SK-N-SH treated with all-trans-retinoic acid at 6 μM for 48 hours (cell line): ENCODE data around the gene ENDOV.

ENCODE experiments used
- ATAC-seq: fragments of 200-7000 bp; cut with Tn5 transposase; 3 replicates; pipeline ENCODE4 v1.9.1; 2020; ENCODE audit warnings: mild to moderate bottlenecking, moderate library complexity
- ARNTL ChIP-seq: fragments of 450-650 bp; formaldehyde crosslinking; IDR thresholded peaks from 2 replicates; pipeline ENCODE4 v1.5.0; 2020; ENCODE audit warnings: low read depth, mild to moderate bottlenecking, moderate library complexity, borderline replicate concordance
- CSDC2 ChIP-seq: fragments of 250-450 bp; sonication (Bioruptor Pico); IDR thresholded peaks from 2 replicates; pipeline ENCODE4 v1.5.0; 2020; ENCODE audit warnings: mild to moderate bottlenecking, moderate library complexity
- ESRRG ChIP-seq: fragments of 250-450 bp; sonication (Bioruptor Pico); IDR thresholded peaks from 2 replicates; pipeline ENCODE4 v1.6.1; 2021; ENCODE audit warnings: mild to moderate bottlenecking
- OSR1 ChIP-seq: fragments of 250-450 bp; sonication (Bioruptor Pico); IDR thresholded peaks from 2 replicates; pipeline ENCODE4 v1.8.0; 2022; ENCODE audit warnings: moderate library complexity, mild to moderate bottlenecking, inconsistent platforms
- PATZ1 ChIP-seq: fragments of 250-450 bp; sonication (Bioruptor Pico); IDR thresholded peaks from 2 replicates; pipeline ENCODE4 v1.8.0; 2020; ENCODE audit warnings: mild to moderate bottlenecking, moderate library complexity, borderline replicate concordance
- PPARA ChIP-seq: fragments of 250-450 bp; sonication (Bioruptor Pico); IDR thresholded peaks from 2 replicates; pipeline ENCODE4 v1.5.0; 2020; ENCODE audit warnings: mild to moderate bottlenecking, borderline replicate concordance
- SNAI2 ChIP-seq: fragments of 250-450 bp; sonication (Bioruptor Pico); IDR thresholded peaks from 2 replicates; pipeline ENCODE4 v1.5.0; 2020; ENCODE audit warnings: mild to moderate bottlenecking, moderate library complexity
- TCF4 ChIP-seq: fragments of 250-450 bp; sonication (Bioruptor Pico); IDR thresholded peaks from 2 replicates; pipeline ENCODE4 v1.8.0; 2021; ENCODE audit warnings: mild to moderate bottlenecking, moderate library complexity, borderline replicate concordance
- TOX ChIP-seq: fragments of 250-450 bp; sonication (Bioruptor Pico); IDR thresholded peaks from 2 replicates; pipeline ENCODE4 v1.8.0; 2021; ENCODE audit warnings: mild to moderate bottlenecking, moderate library complexity, borderline replicate concordance
- TSHZ2 ChIP-seq: fragments of 250-450 bp; sonication (Bioruptor Pico); IDR thresholded peaks from 2 replicates; pipeline ENCODE4 v1.5.0; 2020; ENCODE audit warnings: mild to moderate bottlenecking, moderate library complexity
- ZC3H10 ChIP-seq: fragments of 250-450 bp; sonication (Bioruptor Pico); IDR thresholded peaks from 2 replicates; pipeline ENCODE4 v1.5.1; 2021; ENCODE audit warnings: mild to moderate bottlenecking, moderate library complexity
- ZFP3 ChIP-seq: fragments of 250-450 bp; sonication (Bioruptor Pico); IDR thresholded peaks from 2 replicates; pipeline ENCODE4 v1.5.0; 2020; ENCODE audit warnings: mild to moderate bottlenecking, moderate library complexity
- ZNF565 ChIP-seq: fragments of 450-650 bp; formaldehyde crosslinking; conservative IDR thresholded peaks from 2 replicates; pipeline ENCODE4 v1.5.0; 2020; ENCODE audit warnings: low read depth, mild to moderate bottlenecking, moderate library complexity
- ZNF70 ChIP-seq: fragments of 450-650 bp; formaldehyde crosslinking; IDR thresholded peaks from 2 replicates; pipeline ENCODE4 v1.5.0; 2020; ENCODE audit warnings: mild to moderate bottlenecking, moderate library complexity
- ZNF8 ChIP-seq: fragments of 450-650 bp; formaldehyde crosslinking; IDR thresholded peaks from 2 replicates; pipeline ENCODE4 v1.5.0; 2020; ENCODE audit warnings: mild to moderate bottlenecking, moderate library complexity
- TF ChIP-seq, protein P1 (sequence below): fragments of 250-450 bp; sonication (Bioruptor Pico); IDR thresholded peaks from 2 replicates; pipeline ENCODE4 v1.5.1; 2021; ENCODE audit warnings: mild to moderate bottlenecking, moderate library complexity
- TF ChIP-seq, protein P2 (sequence below): fragments of 250-450 bp; sonication (Bioruptor Pico); IDR thresholded peaks from 2 replicates; pipeline ENCODE4 v1.5.1; 2020; ENCODE audit warnings: low read depth, mild to moderate bottlenecking, moderate library complexity
- TF ChIP-seq, protein P3 (sequence below): fragments of 250-450 bp; sonication (Bioruptor Pico); IDR thresholded peaks from 2 replicates; pipeline ENCODE4 v1.8.0; 2021; ENCODE audit warnings: low read depth, mild to moderate bottlenecking, moderate library complexity, borderline replicate concordance

ENDOV gene

DNA sequence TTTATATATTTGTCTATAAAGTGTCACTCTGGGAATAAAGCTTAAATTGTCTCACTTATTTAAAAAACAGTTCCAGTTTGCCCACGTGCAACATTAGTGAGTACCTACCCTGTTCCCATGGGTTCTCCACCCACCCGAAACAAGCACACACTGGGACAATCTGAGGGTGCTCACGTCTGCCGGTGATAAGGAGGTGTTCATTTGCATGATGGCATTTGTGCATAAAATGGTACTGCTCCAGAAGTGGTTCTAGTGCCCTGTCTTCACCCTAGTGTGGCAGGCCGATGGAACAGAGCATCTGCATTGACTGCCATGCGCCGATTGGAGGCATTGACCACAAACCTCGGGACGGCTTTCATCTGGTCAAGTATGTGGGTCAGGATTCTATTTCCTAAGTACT lies 35.6 kb upstream of the ENDOV start:
- TF ChIP-seq, protein P1, sequence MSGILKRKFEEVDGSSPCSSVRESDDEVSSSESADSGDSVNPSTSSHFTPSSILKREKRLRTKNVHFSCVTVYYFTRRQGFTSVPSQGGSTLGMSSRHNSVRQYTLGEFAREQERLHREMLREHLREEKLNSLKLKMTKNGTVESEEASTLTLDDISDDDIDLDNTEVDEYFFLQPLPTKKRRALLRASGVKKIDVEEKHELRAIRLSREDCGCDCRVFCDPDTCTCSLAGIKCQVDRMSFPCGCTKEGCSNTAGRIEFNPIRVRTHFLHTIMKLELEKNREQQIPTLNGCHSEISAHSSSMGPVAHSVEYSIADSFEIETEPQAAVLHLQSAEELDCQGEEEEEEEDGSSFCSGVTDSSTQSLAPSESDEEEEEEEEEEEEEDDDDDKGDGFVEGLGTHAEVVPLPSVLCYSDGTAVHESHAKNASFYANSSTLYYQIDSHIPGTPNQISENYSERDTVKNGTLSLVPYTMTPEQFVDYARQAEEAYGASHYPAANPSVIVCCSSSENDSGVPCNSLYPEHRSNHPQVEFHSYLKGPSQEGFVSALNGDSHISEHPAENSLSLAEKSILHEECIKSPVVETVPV (CRISPR knock-in tag), result no peak
- TF ChIP-seq, protein P2, sequence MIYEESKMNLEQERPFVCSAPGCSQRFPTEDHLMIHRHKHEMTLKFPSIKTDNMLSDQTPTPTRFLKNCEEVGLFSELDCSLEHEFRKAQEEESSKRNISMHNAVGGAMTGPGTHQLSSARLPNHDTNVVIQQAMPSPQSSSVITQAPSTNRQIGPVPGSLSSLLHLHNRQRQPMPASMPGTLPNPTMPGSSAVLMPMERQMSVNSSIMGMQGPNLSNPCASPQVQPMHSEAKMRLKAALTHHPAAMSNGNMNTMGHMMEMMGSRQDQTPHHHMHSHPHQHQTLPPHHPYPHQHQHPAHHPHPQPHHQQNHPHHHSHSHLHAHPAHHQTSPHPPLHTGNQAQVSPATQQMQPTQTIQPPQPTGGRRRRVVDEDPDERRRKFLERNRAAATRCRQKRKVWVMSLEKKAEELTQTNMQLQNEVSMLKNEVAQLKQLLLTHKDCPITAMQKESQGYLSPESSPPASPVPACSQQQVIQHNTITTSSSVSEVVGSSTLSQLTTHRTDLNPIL (CRISPR knock-in tag), result no peak
- TF ChIP-seq TSHZ2 (CRISPR knock-in tag), result no peak
- TF ChIP-seq ZNF8 (CRISPR knock-in tag), result no peak
- TF ChIP-seq, protein P3, sequence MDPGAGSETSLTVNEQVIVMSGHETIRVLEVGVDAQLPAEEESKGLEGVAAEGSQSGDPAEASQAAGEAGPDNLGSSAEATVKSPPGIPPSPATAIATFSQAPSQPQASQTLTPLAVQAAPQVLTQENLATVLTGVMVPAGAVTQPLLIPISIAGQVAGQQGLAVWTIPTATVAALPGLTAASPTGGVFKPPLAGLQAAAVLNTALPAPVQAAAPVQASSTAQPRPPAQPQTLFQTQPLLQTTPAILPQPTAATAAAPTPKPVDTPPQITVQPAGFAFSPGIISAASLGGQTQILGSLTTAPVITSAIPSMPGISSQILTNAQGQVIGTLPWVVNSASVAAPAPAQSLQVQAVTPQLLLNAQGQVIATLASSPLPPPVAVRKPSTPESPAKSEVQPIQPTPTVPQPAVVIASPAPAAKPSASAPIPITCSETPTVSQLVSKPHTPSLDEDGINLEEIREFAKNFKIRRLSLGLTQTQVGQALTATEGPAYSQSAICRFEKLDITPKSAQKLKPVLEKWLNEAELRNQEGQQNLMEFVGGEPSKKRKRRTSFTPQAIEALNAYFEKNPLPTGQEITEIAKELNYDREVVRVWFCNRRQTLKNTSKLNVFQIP (CRISPR knock-in tag), result no peak
- no peak for TF ChIP-seq ZNF565 (CRISPR knock-in tag)

GRCh38 chr17:80380068-80380467 lies 34.9 kb upstream of the ENDOV start:
- ATAC-seq, result no peak
- TF ChIP-seq ESRRG, result no peak
- no peak for TF ChIP-seq ZNF565 (CRISPR knock-in tag)
- TF ChIP-seq TOX (CRISPR knock-in tag), result no peak
- TF ChIP-seq SNAI2 (CRISPR knock-in tag), result no peak
- TF ChIP-seq ZC3H10 (CRISPR knock-in tag), result no peak
- no peak for TF ChIP-seq TCF4
- TF ChIP-seq ZFP3 (CRISPR knock-in tag), result no peak
- no peak for TF ChIP-seq PATZ1 (CRISPR knock-in tag)
- no peak for TF ChIP-seq ARNTL (CRISPR knock-in tag)
- TF ChIP-seq ZNF70 (CRISPR knock-in tag), result no peak
- no peak for TF ChIP-seq CSDC2 (CRISPR knock-in tag)

More for the DNA sequence above, 35.6 kb upstream of the ENDOV start:
- no peak for ATAC-seq

GRCh38 chr17:80380555-80381002 lies 34.4 kb upstream of the ENDOV start:
- TF ChIP-seq PPARA (CRISPR knock-in tag), result no peak
- TF ChIP-seq ZNF8 (CRISPR knock-in tag), result no peak
- TF ChIP-seq, protein P3 (CRISPR knock-in tag), result no peak
- TF ChIP-seq, protein P1 (CRISPR knock-in tag), result no peak
- no peak for TF ChIP-seq SNAI2 (CRISPR knock-in tag)
- no peak for TF ChIP-seq OSR1 (CRISPR knock-in tag)
- TF ChIP-seq ZFP3 (CRISPR knock-in tag), result no peak
- TF ChIP-seq, protein P2 (CRISPR knock-in tag), result no peak

More at GRCh38 chr17:80380555-80381002, 34.4 kb upstream of the ENDOV start:
- no peak for ATAC-seq
